ENCODE results near the gene SPATA31D3.
"Not testable (repeated sequence)": the region's sequence is repeated elsewhere in the genome, so short reads cannot be mapped to it uniquely, and the experiment has no call there.

SPATA31D3 gene

DNA sequence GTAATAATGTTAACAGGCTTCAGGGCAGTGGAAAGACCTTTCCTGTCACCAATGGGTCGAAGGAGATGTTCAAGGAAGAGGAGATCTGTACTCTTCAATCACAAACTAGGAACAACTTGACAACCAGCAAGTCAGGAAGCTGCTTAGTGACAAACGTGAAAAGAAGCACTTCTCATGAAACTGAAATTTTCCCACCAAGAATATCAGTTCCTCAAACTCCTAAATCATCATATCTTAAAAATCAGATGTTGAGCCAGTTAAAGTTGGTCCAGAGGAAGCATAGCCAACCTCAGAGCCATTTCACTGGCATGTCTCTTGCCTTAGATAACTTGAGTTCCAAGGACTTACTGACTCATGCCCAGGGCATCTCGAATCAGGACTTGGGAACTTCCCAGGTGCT, 24.8 kb upstream of the SPATA31D3 start:
- not testable (repeated sequence) for H3K27ac ChIP-seq (ENCODE audit: insufficient read depth, low read depth, low read length, poor library complexity, severe bottlenecking); H3K4me1 ChIP-seq (ENCODE audit: control insufficient read depth, insufficient read depth, low read length); H3K27me3 ChIP-seq (ENCODE audit: control insufficient read depth, insufficient read depth, low read length, poor library complexity, severe bottlenecking); H3K4me3 ChIP-seq (ENCODE audit: insufficient read depth, low read depth, low read length); H3K9me3 ChIP-seq (ENCODE audit: control insufficient read depth, low read length); H3K36me3 ChIP-seq (ENCODE audit: control insufficient read depth, insufficient read depth, low read length)
- WGBS, 2 experiments: no CpG with 5 or more reads among the region's 3 CpGs

DNA sequence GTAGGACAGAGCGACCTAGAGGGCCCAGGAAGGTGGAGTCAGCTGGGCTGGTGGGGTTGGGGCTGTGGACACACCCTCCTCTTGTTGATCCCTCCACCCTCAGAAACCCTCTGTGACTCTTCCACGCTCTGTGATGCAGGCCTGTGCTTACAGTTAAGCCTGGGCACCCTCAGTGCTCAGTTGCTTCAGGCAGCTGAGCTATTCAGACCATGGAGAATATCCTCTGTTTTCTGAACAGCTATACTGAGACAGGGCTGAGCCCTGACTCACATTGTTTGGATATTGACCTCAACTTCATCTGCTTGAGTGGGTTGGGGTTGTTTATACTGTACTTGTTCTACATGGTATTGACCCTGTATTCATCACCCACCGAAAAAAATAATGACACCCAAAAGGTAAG, 15.0 kb upstream of the SPATA31D3 start, which contains the start of gene SPATA31D4:
Gene SPATA31D4 (plus strand): TSS at position 124 of the 400 bp plus-strand sequence. CDS start 86 bp downstream, at position 210.
- H3K27me3 ChIP-seq (ENCODE audit: control insufficient read depth, insufficient read depth, low read length, poor library complexity, severe bottlenecking); H3K36me3 ChIP-seq (ENCODE audit: control insufficient read depth, insufficient read depth, low read length); H3K9me3 ChIP-seq (ENCODE audit: control insufficient read depth, low read length); H3K4me1 ChIP-seq (ENCODE audit: control insufficient read depth, insufficient read depth, low read length); H3K4me3 ChIP-seq (ENCODE audit: insufficient read depth, low read depth, low read length); H3K27ac ChIP-seq (ENCODE audit: insufficient read depth, low read depth, low read length, poor library complexity, severe bottlenecking): not testable (repeated sequence)
- no CpG with 5 or more reads among the region's 3 CpGs for WGBS, 2 experiments

DNA sequence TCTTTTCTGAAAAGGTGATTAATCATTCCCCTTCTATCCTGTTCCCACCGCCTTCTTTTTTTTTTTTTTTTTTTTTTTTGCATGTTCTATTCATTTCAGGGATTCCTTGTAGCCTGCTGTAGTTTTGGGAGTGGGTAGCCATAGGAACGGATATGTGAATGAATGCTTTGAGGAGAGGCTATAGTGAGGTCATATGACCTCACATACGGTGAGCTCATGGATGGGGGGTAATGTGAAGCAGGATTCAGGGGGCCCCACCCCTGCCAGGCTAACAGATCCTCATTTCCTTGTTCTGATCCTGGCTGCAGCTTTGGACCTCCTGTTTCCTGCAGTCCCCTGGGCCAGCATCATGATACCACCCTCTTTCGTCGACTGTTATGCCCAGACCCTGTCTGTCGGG, 13.2 kb upstream of the SPATA31D3 start:
- H3K4me1 ChIP-seq (ENCODE audit: control insufficient read depth, insufficient read depth, low read length); H3K27ac ChIP-seq (ENCODE audit: insufficient read depth, low read depth, low read length, poor library complexity, severe bottlenecking); H3K4me3 ChIP-seq (ENCODE audit: insufficient read depth, low read depth, low read length); H3K9me3 ChIP-seq (ENCODE audit: control insufficient read depth, low read length); H3K27me3 ChIP-seq (ENCODE audit: control insufficient read depth, insufficient read depth, low read length, poor library complexity, severe bottlenecking); H3K36me3 ChIP-seq (ENCODE audit: control insufficient read depth, insufficient read depth, low read length): not testable (repeated sequence)
- no CpG with 5 or more reads among the region's 6 CpGs for WGBS, 2 experiments

DNA sequence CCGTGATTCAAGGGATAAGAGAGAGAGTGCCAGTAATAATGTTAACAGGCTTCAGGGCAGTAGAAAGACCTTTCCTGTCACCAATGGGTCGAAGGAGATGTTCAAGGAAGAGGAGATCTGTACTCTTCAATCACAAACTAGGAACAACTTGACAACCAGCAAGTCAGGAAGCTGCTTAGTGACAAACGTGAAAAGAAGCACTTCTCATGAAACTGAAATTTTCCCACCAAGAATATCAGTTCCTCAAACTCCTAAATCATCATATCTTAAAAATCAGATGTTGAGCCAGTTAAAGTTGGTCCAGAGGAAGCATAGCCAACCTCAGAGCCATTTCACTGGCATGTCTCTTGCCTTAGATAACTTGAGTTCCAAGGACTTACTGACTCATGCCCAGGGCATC, 9.8 kb upstream of the SPATA31D3 start:
- no CpG with 5 or more reads among the region's 3 CpGs for WGBS, 2 experiments
- H3K4me1 ChIP-seq (ENCODE audit: control insufficient read depth, insufficient read depth, low read length); H3K27me3 ChIP-seq (ENCODE audit: control insufficient read depth, insufficient read depth, low read length, poor library complexity, severe bottlenecking); H3K27ac ChIP-seq (ENCODE audit: insufficient read depth, low read depth, low read length, poor library complexity, severe bottlenecking); H3K36me3 ChIP-seq (ENCODE audit: control insufficient read depth, insufficient read depth, low read length); H3K4me3 ChIP-seq (ENCODE audit: insufficient read depth, low read depth, low read length); H3K9me3 ChIP-seq (ENCODE audit: control insufficient read depth, low read length): not testable (repeated sequence)

DNA sequence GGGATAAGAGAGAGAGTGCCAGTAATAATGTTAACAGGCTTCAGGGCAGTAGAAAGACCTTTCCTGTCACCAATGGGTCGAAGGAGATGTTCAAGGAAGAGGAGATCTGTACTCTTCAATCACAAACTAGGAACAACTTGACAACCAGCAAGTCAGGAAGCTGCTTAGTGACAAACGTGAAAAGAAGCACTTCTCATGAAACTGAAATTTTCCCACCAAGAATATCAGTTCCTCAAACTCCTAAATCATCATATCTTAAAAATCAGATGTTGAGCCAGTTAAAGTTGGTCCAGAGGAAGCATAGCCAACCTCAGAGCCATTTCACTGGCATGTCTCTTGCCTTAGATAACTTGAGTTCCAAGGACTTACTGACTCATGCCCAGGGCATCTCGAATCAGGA, 5.3 kb downstream of the SPATA31D3 start:
- not testable (repeated sequence) for H3K9me3 ChIP-seq (ENCODE audit: control insufficient read depth, low read length); H3K4me3 ChIP-seq (ENCODE audit: insufficient read depth, low read depth, low read length); H3K27me3 ChIP-seq (ENCODE audit: control insufficient read depth, insufficient read depth, low read length, poor library complexity, severe bottlenecking); H3K36me3 ChIP-seq (ENCODE audit: control insufficient read depth, insufficient read depth, low read length); H3K4me1 ChIP-seq (ENCODE audit: control insufficient read depth, insufficient read depth, low read length); H3K27ac ChIP-seq (ENCODE audit: insufficient read depth, low read depth, low read length, poor library complexity, severe bottlenecking)
- WGBS, 2 experiments: 80% methylated on average over 1 of the region's 3 CpGs; no CpG with 5 or more reads in 1 of the 2 experiments

DNA sequence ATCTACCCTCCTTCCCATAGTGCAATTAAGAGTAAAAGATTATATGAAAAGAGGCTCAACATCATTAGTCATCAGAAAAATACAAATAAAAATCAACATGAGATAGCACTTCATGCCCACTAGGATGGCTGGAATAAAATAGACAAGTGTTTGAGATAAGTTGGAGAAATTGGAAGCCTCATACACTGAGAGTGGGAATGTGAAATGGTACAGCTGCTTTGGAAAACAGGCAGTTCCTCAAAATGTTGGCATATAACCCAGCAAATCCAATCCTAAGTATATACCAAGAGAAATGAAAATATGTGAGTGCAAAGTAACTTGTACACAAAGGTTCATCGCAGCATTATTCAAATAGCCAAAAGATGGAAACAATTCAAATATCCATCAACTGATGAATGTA, 9.8 kb downstream of the SPATA31D3 start:
- WGBS, 2 experiments: no CpG with 5 or more reads among the region's 1 CpG
- no peak overlapping the region for H3K27ac ChIP-seq (ENCODE audit: insufficient read depth, low read depth, low read length, poor library complexity, severe bottlenecking)
- no peak overlapping the region for H3K4me3 ChIP-seq (ENCODE audit: insufficient read depth, low read depth, low read length)
- H3K9me3 ChIP-seq (ENCODE audit: control insufficient read depth, low read length): peaks cover 2% of the 10 kb centered on the region
- no peaks in the 10 kb centered on the region for H3K36me3 ChIP-seq (ENCODE audit: control insufficient read depth, insufficient read depth, low read length)
- H3K4me1 ChIP-seq (ENCODE audit: control insufficient read depth, insufficient read depth, low read length): no peaks in the 10 kb centered on the region
- H3K27me3 ChIP-seq (ENCODE audit: control insufficient read depth, insufficient read depth, low read length, poor library complexity, severe bottlenecking): no peaks in the 10 kb centered on the region

DNA sequence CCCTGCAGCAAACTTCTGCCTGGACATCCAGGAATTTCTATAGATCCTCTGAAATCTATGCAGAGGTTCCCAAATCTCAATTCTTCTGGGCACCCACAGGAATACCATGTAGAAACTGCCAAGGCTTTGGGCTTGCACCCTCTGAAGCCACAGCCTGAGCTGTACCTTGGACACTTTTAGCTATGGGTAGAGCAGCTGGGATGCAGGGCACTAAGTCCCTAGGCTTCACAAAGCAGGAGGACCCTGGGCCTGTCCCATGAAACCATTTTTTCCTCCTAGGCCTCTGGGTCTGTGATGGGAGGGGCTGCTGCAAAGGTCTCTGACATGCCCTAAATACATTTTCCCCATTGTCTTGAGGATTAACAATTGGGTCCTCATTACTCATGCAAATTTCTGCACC, 12.3 kb downstream of the SPATA31D3 start:
- Histone ChIP-seq H3K27me3 (ENCODE audit: control insufficient read depth, insufficient read depth, low read length, poor library complexity, severe bottlenecking) (no peaks in the 10 kb centered on the region), H3K9me3 (ENCODE audit: control insufficient read depth, low read length) (peaks cover 2% of the 10 kb centered on the region), H3K4me1 (ENCODE audit: control insufficient read depth, insufficient read depth, low read length) (no peaks in the 10 kb centered on the region), H3K4me3 (ENCODE audit: insufficient read depth, low read depth, low read length) (no peak overlapping the region), H3K36me3 (ENCODE audit: control insufficient read depth, insufficient read depth, low read length) (no peaks in the 10 kb centered on the region), H3K27ac (ENCODE audit: insufficient read depth, low read depth, low read length, poor library complexity, severe bottlenecking) (no peak overlapping the region)

DNA sequence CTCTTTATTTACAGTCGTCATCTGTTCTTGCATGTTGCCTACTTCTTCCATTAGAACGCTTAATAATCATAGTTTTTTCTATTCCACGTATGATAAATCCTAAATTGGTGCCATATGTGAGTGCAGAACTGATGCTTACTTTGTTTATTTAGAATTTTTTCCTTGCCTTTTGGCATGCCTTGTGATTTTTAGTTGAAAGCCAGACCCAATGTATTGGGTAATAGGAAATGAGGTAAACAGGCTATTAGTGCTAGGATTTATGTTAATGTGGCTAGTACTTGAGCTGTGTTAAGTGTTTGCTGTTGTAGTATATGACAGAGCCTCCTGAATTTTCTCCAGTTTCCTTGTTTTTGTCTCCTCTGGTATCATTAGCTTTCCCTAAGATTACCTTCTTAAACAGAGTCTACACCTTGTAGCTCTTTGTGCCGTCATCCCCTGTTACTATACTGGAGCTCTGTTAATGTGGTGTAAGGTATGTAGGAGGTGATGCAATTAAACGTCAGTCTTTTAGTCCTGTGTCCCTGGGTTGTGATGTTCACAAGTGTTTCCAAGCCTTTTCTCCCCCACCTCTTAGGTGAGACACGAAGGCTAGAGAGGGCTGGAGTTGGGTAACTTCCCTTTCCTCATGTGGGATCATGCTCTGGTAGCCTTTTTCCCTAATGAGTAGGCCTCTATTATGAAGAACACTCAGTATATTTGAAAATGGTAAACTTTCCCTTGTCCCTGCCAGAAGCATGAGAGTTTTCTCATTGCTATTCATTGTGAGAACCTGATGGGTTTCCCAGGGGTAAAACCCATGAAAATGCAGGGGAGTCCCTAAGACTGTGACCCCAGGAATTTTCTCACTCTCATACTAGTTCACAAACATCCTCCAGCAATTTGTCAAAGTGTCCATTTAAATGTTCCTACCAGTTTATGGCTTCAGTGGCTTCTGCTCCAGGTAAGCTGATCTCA, 21.2 kb downstream of the SPATA31D3 start:
- H3K27ac ChIP-seq (ENCODE audit: insufficient read depth, low read depth, low read length, poor library complexity, severe bottlenecking): no peak overlapping the region
- no peak overlapping the region for H3K4me3 ChIP-seq (ENCODE audit: insufficient read depth, low read depth, low read length)
- no peaks in the 10 kb centered on the region for H3K9me3 ChIP-seq (ENCODE audit: control insufficient read depth, low read length)
- no peaks in the 10 kb centered on the region for H3K27me3 ChIP-seq (ENCODE audit: control insufficient read depth, insufficient read depth, low read length, poor library complexity, severe bottlenecking)
- WGBS, 2 experiments: 93 to 97% methylated on average over 6 of the region's 6 CpGs
- H3K36me3 ChIP-seq (ENCODE audit: control insufficient read depth, insufficient read depth, low read length): no peaks in the 10 kb centered on the region
- H3K4me1 ChIP-seq (ENCODE audit: control insufficient read depth, insufficient read depth, low read length): no peaks in the 10 kb centered on the region

DNA sequence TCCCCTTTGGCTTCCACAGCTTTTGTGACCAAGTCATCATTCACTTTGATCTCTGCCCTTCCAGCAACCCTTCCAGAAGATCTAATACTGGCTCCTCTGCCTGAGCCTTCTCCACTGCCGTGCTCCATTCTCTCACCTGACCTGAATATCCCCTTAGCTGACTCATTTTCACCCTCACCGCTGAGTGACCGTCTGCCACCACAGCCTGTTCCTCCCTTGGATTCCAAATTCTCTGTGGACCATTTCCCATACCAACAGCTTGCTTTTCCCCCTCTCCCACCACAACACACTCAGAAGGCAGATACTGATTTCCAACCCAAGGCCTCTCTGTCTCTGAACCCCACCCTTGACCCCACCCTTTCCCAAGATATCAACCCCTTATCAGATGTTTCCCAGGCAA, 24.7 kb downstream of the SPATA31D3 start:
- H3K27ac ChIP-seq (ENCODE audit: insufficient read depth, low read depth, low read length, poor library complexity, severe bottlenecking): no peak overlapping the region
- no peak overlapping the region for H3K4me3 ChIP-seq (ENCODE audit: insufficient read depth, low read depth, low read length)
- no peaks in the 10 kb centered on the region for H3K36me3 ChIP-seq (ENCODE audit: control insufficient read depth, insufficient read depth, low read length)
- H3K4me1 ChIP-seq (ENCODE audit: control insufficient read depth, insufficient read depth, low read length): no peaks in the 10 kb centered on the region
- no peaks in the 10 kb centered on the region for H3K9me3 ChIP-seq (ENCODE audit: control insufficient read depth, low read length)
- WGBS, 2 experiments: 95 to 99% methylated on average over 3 of the region's 3 CpGs
- no peaks in the 10 kb centered on the region for H3K27me3 ChIP-seq (ENCODE audit: control insufficient read depth, insufficient read depth, low read length, poor library complexity, severe bottlenecking)

DNA sequence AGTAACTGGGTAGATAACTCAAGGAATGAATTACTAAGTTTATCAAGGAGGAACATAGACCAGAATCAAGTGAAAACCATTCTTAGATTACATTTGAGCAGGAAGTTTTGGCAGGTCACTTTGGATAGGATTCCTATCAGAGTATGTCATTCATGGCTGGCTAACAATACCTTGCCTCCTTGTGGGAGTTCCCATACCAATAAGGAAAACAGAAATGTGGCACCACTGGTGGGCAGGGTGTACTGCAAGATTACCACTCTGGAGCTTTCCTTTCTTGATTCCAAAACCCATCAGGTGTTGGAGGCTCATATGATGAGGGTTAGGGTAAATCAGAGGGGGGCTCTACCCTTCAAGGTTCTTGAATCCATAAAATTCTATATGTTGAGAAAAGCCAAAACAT, 26.7 kb downstream of the SPATA31D3 start:
- Histone ChIP-seq H3K27me3 (ENCODE audit: control insufficient read depth, insufficient read depth, low read length, poor library complexity, severe bottlenecking) (no peaks in the 10 kb centered on the region), H3K4me1 (ENCODE audit: control insufficient read depth, insufficient read depth, low read length) (no peaks in the 10 kb centered on the region), H3K4me3 (ENCODE audit: insufficient read depth, low read depth, low read length) (no peak overlapping the region), H3K9me3 (ENCODE audit: control insufficient read depth, low read length) (no peaks in the 10 kb centered on the region), H3K36me3 (ENCODE audit: control insufficient read depth, insufficient read depth, low read length) (no peaks in the 10 kb centered on the region), H3K27ac (ENCODE audit: insufficient read depth, low read depth, low read length, poor library complexity, severe bottlenecking) (no peak overlapping the region)

DNA sequence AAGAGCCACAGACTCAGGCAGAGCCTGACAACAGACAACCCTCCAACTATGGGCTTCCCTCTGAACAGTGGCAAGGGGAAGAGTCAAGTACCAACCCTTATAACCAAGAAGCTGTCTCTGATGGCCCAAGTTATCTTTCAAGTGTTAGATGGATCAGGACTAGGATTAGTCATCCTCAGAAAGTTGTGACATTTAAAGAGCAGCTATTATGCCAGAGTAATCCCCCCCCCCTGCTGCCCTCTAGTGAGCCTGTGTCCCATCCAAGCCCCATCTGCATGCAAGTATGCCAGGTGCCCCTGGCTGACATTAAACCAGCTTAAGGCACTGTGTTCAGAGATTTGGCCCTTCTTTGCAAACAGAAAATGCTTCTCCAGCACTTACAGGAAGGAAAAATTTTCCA, 28.4 kb downstream of the SPATA31D3 start:
- no peaks in the 10 kb centered on the region for H3K4me1 ChIP-seq (ENCODE audit: control insufficient read depth, insufficient read depth, low read length)
- no peaks in the 10 kb centered on the region for H3K36me3 ChIP-seq (ENCODE audit: control insufficient read depth, insufficient read depth, low read length)
- no peaks in the 10 kb centered on the region for H3K9me3 ChIP-seq (ENCODE audit: control insufficient read depth, low read length)
- H3K27ac ChIP-seq (ENCODE audit: insufficient read depth, low read depth, low read length, poor library complexity, severe bottlenecking): no peak overlapping the region
- H3K27me3 ChIP-seq (ENCODE audit: control insufficient read depth, insufficient read depth, low read length, poor library complexity, severe bottlenecking): no peaks in the 10 kb centered on the region
- no peak overlapping the region for H3K4me3 ChIP-seq (ENCODE audit: insufficient read depth, low read depth, low read length)

Data from ectodermal cell (in vitro differentiated cells).